Endothelial cell of umbilical vein (primary cell): ENCODE measurements around the gene CSGALNACT2. TPM values are rescaled to one million over a fixed set of nuclear protein-coding genes. Genes with fewer than 3 reads are reported as not detected.

Experiments used
- BruUV-seq: library from RNA; stranded (reverse); fragments of 400-500 nt; replicated peaks from 2 replicates; lab custom pipeline; 2021; lab: Mats Ljungman, UMichigan
- CTCF ChIA-PET: fragments of 300-600, 350-600 bp; sonication (Branson Sonifier 250); formaldehyde crosslinking; loops from one replicate; lab custom pipeline; 2021; ENCODE audit warnings: antibody characterized with exemption, inconsistent platforms; lab: Charles Lee
- POLR2A ChIA-PET: fragments of 300-600, 350-600 bp; sonication (Branson Sonifier 250); formaldehyde crosslinking; loops from one replicate; lab custom pipeline; 2021; ENCODE audit warnings: antibody characterized with exemption, inconsistent platforms; lab: Charles Lee
- DNase-seq: peaks from one replicate; pipeline ENCODE4 v3.0.0-alpha.2; 2011; ENCODE audit warnings: low read depth, low spot score
- FAIRE-seq: peaks from 2 replicates; lab custom pipeline; 2011; peaks lifted over from hg19 to GRCh38; lab: Jason Lieb, UNC
- H2AFZ ChIP-seq: 2 replicates; pipeline ENCODE4 v1.6.0; 2012; ENCODE audit warnings: low read depth, low read length, control low read depth, inconsistent platforms
- H3K27ac ChIP-seq: 2 replicates; pipeline ENCODE4 v1.5.1; 2011; ENCODE audit warnings: low read depth, mild to moderate bottlenecking, control low read depth, low read length, moderate library complexity; ENCODE audit not compliant: insufficient read depth
- H3K27me3 ChIP-seq, 2 experiments: 2 replicates each; pipeline versions ENCODE4 v1.6.0 to v1.6.1; 2011; ENCODE audit warnings: low read length in 2 of 2, mixed read lengths in 1 of 2; ENCODE audit not compliant: control insufficient read depth in 2 of 2, insufficient read depth in 2 of 2
- H3K36me3 ChIP-seq, 2 experiments: 2 replicates in 1 of 2; 3 replicates in 1 of 2; pipeline ENCODE4 v1.5.1; 2011; ENCODE audit warnings: low read length in 2 of 2, mild to moderate bottlenecking in 1 of 2, moderate library complexity in 1 of 2; ENCODE audit not compliant: control insufficient read depth in 2 of 2, insufficient read depth in 2 of 2; ENCODE audit errors: extremely low read depth in 1 of 2
- H3K4me1 ChIP-seq: 3 replicates; pipeline ENCODE4 v1.5.1; 2011; ENCODE audit warnings: mild to moderate bottlenecking, low read length; ENCODE audit not compliant: control insufficient read depth, insufficient read depth; ENCODE audit errors: extremely low read depth
- H3K4me2 ChIP-seq: 2 replicates; pipeline ENCODE4 v1.6.1; 2011; ENCODE audit warnings: low read length, control low read depth, mixed read lengths; ENCODE audit not compliant: insufficient read depth
- H3K4me3 ChIP-seq, 3 experiments: fragments of 200-600 bp in 1 of 3; sonication (generic), shearing (Covaris generic) in 1 of 3; replicated peaks in 1 of 3; 2 replicates each; pipeline ENCODE4 v1.5.1; 2011 to 2016; ENCODE audit warnings: control low read depth in 3 of 3, low read length in 3 of 3, mild to moderate bottlenecking in 2 of 3, inconsistent platforms in 1 of 3, low read depth in 1 of 3, moderate library complexity in 1 of 3; ENCODE audit not compliant: insufficient read depth in 1 of 3
- H3K79me2 ChIP-seq: 2 replicates; pipeline ENCODE4 v1.6.0; 2012; ENCODE audit warnings: low read length, inconsistent platforms; ENCODE audit not compliant: control insufficient read depth, insufficient read depth
- H3K9ac ChIP-seq: replicated peaks from 2 replicates; pipeline ENCODE3; 2011; ENCODE audit warnings: low read length, control low read depth; ENCODE audit not compliant: insufficient read depth; ENCODE audit errors: extremely low read depth
- H3K9me1 ChIP-seq: replicated peaks from 3 replicates; pipeline ENCODE4 v1.6.0; 2011; ENCODE audit warnings: mild to moderate bottlenecking, low read length; ENCODE audit not compliant: control insufficient read depth, insufficient read depth; ENCODE audit errors: extremely low read depth
- H3K9me3 ChIP-seq: replicated peaks from 2 replicates; pipeline ENCODE4 v1.5.1; 2012; ENCODE audit warnings: low read length, inconsistent platforms; ENCODE audit not compliant: control insufficient read depth, insufficient read depth
- H4K20me1 ChIP-seq: replicated peaks from 2 replicates; pipeline ENCODE3; 2011; ENCODE audit warnings: mild to moderate bottlenecking, low read length; ENCODE audit not compliant: control insufficient read depth, insufficient read depth; ENCODE audit errors: extremely low read depth
- EZH2 ChIP-seq: IDR thresholded peaks from 2 replicates; pipeline ENCODE4 v1.6.1; 2012; ENCODE audit warnings: borderline replicate concordance, low read depth, mild to moderate bottlenecking, moderate library complexity, low read length, inconsistent platforms; ENCODE audit not compliant: severe bottlenecking
- FOS ChIP-seq: IDR thresholded peaks from 2 replicates; pipeline ENCODE4 v1.6.1; 2011; ENCODE audit warnings: mild to moderate bottlenecking, low read length, moderate library complexity, borderline replicate concordance; ENCODE audit not compliant: insufficient read depth
- GATA2 ChIP-seq: IDR thresholded peaks from 2 replicates; pipeline ENCODE4 v1.7.0; 2011; ENCODE audit warnings: low read depth, mild to moderate bottlenecking, moderate library complexity, mixed read lengths, low read length; ENCODE audit not compliant: insufficient read length, insufficient read depth
- MYC ChIP-seq: IDR thresholded peaks from one replicate; pipeline ENCODE4 v1.6.1; 2011; ENCODE audit warnings: mild to moderate bottlenecking, low read depth, low read length
- POLR2A ChIP-seq: IDR thresholded peaks from 2 replicates; pipeline ENCODE4 v1.6.1; 2012; ENCODE audit warnings: low read depth, mild to moderate bottlenecking, control low read depth, low read length
- POLR2AphosphoS5 ChIP-seq: IDR thresholded peaks from 2 replicates; pipeline ENCODE4 v1.6.1; 2012; ENCODE audit warnings: low read depth, mild to moderate bottlenecking, control low read depth, low read length, moderate library complexity; ENCODE audit not compliant: insufficient read depth
- dilution Hi-C: fragments of 300-500 bp; cut with MboI; formaldehyde crosslinking; loops from one replicate; pipeline ENCODE4 v1.15.0; 2019; ENCODE audit warnings: low sequenced_read_pairs; ENCODE audit not compliant: extremely low pct_ligation_motif_present
- intact Hi-C: fragments of 100-400 bp; cut with micrococcal nuclease; formaldehyde crosslinking; loops from one replicate; pipeline ENCODE4 v1.10.0; 2022
- polyA plus RNA-seq, 4 experiments: library from polyadenylated mRNA; depleted of rRNA in 3 of 4; stranded (reverse) in 3 of 4; unstranded in 1 of 4; fragments of >200 nt; gene quantifications; 2 replicates each; pipeline versions ENCODE4 v1.2.1 to v1.2.3, GENCODE V29; 2011 to 2012; ENCODE audit warnings: missing spikeins in 1 of 4
- total RNA-seq: library from RNA; stranded (reverse); gene quantifications from 2 replicates; pipeline ENCODE4 v1.2.3, GENCODE V29; 2021
- TF ChIP-seq, protein P1 (sequence below): IDR thresholded peaks from 2 replicates; pipeline ENCODE4 v1.6.1; 2011; ENCODE audit not compliant: insufficient read depth, insufficient read length
- TF ChIP-seq, protein P2 (sequence below), 2 donors: IDR thresholded peaks; 1 replicate in 1 of 2; 2 replicates in 1 of 2; pipeline ENCODE4 v1.5.1; 2011; ENCODE audit warnings: low read length in 2 of 2, mild to moderate bottlenecking in 2 of 2, moderate library complexity in 2 of 2, control low read depth in 1 of 2, inconsistent platforms in 1 of 2, low read depth in 1 of 2; ENCODE audit not compliant: insufficient read depth in 1 of 2; ENCODE audit errors: extremely low read depth in 1 of 2

Gene CSGALNACT2
- total and polyA plus RNA-seq, 2 donors (not counting 3 experiments of a cell fraction or from before 2014, with no cell fraction given): 9.7 to 17.7 TPM

DNA sequence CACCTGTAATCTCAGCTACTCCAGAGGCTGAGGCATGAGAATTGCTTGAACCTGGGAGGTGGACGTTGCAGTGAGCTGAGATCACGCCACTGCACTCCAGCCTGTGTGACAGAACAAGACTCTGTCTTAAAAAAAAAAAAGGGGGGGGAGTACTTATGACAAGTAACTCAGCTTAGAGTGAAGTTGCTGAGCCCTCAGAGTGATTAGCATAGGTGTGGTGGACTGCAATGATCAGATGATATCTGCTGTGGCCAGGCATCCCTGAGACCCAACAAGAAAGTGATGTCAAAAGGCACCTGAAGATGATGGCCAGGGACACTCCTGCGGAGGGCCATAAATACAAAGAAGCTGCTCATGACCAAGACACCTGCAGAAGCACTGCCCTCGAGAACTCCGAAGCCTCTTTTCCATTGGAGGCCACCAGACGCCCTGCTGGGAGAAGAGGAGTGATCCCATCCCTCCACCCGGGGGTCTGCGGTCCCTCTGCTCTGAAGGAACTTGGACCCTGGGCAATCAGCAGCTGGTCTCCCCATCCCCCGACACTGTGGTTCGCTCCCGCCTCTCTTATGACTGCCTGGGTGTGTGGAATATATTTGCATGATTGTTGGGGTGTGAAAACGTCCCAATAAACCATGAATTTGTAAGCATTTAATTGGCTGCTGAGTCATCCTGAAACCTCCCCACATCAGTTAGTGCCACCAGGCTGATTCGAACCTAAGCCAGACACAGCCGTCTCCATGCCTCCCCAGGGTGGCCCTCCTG lies 82.6 kb downstream of the CSGALNACT2 start:
- Histone ChIP-seq H3K9ac (no peak overlapping the region), H3K4me3 (no peak overlapping the region), H3K27ac (no peak overlapping the region), H3K9me3 (no peaks in the 10 kb centered on the region), H4K20me1 (no peaks in the 10 kb centered on the region), H3K36me3 (no peaks in the 10 kb centered on the region), H3K4me1 (no peaks in the 10 kb centered on the region), H3K27me3 (peaks cover 2 to 3% of the 10 kb centered on the region in 2 experiments), H3K4me2 (no peak overlapping the region), H3K9me1 (no peaks in the 10 kb centered on the region), H2AFZ (no peak overlapping the region), H3K79me2 (no peaks in the 10 kb centered on the region)
- TF ChIP-seq EZH2: no peak
- TF ChIP-seq, protein P1, sequence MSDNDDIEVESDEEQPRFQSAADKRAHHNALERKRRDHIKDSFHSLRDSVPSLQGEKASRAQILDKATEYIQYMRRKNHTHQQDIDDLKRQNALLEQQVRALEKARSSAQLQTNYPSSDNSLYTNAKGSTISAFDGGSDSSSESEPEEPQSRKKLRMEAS: no peak
- TF ChIP-seq FOS: no peak
- no peak for TF ChIP-seq POLR2AphosphoS5
- no peak for TF ChIP-seq POLR2A
- no peak for TF ChIP-seq MYC
- TF ChIP-seq GATA2: no peak
- TF ChIP-seq, protein P2, sequence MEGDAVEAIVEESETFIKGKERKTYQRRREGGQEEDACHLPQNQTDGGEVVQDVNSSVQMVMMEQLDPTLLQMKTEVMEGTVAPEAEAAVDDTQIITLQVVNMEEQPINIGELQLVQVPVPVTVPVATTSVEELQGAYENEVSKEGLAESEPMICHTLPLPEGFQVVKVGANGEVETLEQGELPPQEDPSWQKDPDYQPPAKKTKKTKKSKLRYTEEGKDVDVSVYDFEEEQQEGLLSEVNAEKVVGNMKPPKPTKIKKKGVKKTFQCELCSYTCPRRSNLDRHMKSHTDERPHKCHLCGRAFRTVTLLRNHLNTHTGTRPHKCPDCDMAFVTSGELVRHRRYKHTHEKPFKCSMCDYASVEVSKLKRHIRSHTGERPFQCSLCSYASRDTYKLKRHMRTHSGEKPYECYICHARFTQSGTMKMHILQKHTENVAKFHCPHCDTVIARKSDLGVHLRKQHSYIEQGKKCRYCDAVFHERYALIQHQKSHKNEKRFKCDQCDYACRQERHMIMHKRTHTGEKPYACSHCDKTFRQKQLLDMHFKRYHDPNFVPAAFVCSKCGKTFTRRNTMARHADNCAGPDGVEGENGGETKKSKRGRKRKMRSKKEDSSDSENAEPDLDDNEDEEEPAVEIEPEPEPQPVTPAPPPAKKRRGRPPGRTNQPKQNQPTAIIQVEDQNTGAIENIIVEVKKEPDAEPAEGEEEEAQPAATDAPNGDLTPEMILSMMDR (IDR thresholded peaks at IDR 0.05; ENCODE audit: extremely low read depth in 1 of 2, insufficient read depth in 1 of 2, low read depth in 1 of 2, low read length in 2 of 2): no peak
- DNase-seq (no peak), FAIRE-seq (no peak)
- CTCF ChIA-PET: interaction anchor here (0.7 to 5.1 kb wide), 3 partner anchors 17 to 142 kb away, joined by 3 to 30 read pairs (median 5); no protein-coding TSS in a partner anchor
- POLR2A ChIA-PET: no interaction called here
- intact Hi-C loops: loop anchor here (2.0 kb wide), 1 partner anchor 242 kb away; no protein-coding TSS in a partner anchor
- dilution Hi-C loops: no loop called here
- no TSS peak for BruUV-seq
